M059J (cell line): ENCODE data around the gene PLA2G4E. TPM values are rescaled to one million over a fixed set of nuclear protein-coding genes. Genes with fewer than 3 reads are reported as not detected.

ENCODE experiments used
- DNase-seq: peaks from one replicate; pipeline ENCODE4 v3.0.0-alpha.2; 2012; ENCODE audit warnings: low read depth
- total RNA-seq: library from RNA; depleted of rRNA; stranded (reverse); fragments of >200 nt; shearing (Covaris generic); gene quantifications from 2 replicates; pipeline ENCODE4 v1.2.3, GENCODE V29; 2014

Gene PLA2G4E
- total RNA-seq, 1 experiment from 2014 or later: not detected

DNA sequence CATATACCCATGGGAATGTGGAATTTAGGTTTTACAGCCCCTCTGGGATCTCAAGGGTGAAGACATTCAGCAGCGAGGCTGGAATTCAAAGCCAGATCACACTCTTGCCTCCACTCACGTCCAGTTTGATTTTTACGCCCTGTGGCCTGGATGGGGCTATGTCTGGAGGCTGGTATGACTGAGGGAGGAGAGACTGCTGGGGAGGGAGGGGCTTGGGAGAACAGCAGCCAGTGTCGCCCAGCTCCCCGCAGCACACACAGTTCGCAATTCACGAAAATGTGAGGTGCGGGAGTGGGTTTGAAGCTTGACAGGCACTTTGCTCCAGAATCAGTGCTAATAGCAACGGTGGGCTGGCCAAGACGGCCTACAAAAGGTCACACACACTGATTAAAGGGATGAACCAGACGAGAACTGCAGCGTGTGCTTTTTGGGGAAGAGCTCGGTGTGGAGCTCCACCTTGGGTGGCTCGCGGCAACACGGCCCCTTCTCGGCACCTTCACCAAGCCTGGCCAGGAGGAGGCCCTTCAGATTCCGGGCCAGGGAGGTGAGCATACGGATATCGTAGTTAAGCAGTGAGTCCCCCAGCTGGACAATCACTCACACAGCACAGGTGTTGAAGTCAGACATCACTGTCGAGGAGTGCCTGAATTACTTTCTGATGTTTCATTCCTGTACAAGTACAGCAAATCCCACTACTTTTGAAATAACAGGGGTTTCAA is 64.9 kb downstream of the PLA2G4E start:
- DNase-seq: no peak

DNA sequence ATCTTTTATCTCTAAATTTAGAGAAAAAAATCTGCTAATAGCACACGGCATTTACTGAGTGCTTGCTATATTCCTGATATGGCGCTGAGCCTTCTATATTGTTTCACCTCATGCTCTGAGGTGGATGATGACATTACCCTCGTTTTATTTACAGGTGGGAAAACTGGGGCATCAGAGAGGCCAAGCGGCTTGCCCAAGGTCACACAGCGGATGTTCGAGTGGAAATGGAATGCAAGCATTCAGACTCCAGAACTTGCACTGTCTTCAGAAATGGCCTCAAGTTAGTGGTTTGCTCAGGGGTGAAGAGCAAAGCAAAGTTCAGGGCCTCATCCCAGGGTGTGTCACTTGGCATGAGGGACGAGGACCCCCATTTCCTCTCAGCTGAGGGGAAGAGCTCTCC is 65.7 kb downstream of the PLA2G4E start:
- DNase-seq: no peak

DNA sequence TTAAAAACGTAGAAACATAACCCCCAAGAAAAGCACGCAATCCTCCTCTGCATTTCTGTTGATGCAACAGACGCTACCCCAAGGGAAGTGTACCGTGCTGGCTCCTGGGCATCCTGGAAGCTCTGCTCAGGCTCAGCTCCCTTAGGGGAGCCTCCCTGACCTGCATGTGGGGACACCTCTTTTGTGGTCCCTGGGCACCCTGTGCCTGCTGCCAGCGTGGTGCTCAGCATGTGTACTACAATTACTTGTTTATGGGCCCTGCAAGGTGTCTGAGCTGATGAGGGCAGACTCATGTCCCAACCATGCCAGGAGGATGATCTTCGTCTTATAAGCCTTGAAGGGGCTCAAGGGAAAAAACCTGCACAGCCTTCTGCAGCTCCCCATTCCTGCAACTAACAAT is 66.8 kb downstream of the PLA2G4E start:
- no peak for DNase-seq

DNA sequence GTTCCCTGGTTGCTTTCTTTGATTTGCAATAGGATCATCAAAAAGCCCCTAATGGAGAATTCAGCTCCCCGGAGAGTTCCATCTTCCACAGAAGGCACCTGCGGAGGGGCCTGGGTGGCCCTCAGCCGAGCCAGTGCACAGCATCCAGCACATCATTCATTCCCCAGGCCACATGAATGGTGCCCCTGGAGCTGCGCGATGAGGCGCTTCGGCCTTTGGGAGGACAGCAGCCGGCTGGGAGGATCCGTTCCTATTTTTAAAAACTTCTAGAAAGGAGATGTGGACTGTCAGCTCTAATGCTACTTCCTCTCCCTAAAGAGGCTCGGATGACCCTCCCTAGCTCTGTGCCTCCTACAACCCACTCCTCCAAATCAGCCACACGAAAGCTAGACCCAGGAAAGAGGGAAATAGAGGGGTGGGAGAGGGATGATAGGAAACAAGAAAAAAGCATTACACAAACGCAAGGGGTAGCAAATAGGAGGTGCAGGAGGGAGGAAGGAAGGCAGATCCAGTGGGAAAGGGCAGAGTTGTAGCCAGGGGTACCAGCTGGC is 68.8 kb downstream of the PLA2G4E start:
- DNase-seq: no peak

DNA sequence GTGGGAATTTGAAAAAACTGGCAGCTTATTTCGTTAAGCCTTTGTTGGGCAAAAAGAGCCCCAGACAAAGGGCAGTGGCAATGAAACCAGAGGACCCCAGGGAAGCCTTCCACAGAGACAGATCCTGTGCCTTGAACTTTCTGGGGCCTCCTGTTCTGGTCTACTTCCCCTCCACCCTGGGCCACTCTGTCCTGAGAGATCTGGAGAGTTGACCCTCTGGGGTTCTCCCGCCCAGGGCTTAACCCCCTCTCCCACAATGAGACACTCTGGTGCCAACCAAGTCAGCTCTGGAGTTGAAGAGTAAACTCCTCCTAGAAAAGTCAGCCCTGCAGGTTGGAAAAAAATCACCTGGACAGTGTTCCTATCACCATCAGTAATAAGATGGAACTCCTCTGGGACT is 69.3 kb downstream of the PLA2G4E start:
- DNase-seq: no peak

DNA sequence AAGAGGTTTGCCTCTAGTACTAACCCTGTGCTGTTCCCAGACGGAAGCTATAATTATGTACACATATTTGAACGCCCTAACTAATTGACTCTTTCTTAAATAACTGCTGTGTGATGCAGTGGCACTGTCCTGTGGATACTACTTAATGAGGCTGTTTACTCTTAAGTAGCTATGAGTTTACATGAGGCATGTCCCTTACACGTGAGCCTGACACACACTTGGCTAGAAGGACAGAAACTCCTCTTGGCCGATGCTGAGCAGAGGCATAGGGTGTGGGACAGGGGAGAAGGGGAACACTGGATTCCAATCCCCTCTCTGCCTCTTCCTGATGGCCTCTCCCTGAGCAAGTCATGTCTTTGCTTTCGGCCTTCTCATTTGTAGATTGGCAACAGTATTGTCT is 70.4 kb downstream of the PLA2G4E start:
- DNase-seq: no peak

DNA sequence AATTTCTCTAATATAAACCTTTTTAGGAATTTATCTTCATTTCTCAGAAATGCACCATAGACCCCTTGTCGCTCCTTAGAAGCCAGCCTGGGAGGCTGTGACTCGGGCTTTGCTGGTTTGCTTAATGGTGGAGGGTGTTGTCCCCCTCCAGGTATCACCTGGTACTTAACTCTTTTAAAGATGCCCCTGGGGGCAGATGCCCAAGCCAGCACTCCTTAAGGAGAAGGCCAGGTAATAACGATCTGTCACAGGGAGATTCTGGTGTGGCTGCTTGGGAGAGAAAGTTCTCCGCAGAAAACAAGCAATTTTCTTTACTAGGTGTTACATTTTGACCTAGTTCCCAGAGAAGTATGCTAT is 70.7 kb downstream of the PLA2G4E start:
- DNase-seq: no peak

DNA sequence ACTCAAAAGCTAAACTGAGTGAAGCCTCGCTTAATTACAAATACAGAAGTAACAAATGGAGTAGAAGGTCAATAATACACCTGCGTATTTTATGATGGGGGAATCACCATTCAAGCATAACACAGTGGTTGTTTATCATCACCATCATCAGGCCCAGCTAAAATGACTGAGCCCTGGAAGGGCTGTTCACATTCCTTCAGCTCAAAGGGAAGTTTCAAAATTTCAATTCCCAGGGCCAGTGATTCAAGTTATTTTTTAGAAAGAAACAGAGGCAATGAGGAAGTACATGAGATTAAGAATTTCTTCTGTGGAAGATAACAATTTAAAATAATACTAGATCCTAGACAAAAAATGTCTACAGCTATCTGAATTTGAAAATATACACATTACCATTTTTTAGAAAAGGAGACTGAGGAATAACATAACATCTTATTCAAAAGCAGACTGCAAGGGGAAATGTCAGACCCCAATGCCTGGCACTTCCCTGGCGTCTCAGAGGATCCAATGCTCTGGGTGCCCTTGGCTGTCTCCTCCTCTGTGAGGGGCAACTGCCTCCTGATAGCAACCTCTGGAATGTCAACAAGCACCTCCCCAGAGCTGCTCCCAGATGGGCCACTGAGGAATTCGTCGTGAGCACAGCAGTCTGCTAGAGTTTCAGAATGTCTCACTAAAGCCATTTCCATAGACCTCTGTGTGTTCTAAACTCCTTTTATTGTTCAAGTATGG is 71.3 kb downstream of the PLA2G4E start:
- DNase-seq: no peak

DNA sequence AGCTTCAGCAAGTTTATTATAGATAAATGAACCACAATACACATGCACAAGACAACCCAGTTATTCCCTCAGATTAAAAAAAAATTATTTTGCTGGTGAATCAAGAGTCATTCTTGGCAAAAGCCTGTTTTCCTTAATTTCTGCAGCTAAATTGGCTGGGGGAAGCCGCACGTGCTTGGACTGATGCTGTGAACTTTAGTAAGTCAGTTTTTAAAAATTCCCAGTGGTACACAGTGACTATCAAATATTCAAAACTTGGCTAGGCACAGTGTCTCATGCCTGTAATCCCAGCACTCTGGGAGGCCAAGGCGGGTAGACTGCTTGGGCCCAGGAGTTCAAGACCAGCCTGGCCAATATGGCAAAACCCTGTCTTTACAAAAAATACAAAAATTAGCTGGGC is 72.4 kb downstream of the PLA2G4E start:
- DNase-seq: no peak

DNA sequence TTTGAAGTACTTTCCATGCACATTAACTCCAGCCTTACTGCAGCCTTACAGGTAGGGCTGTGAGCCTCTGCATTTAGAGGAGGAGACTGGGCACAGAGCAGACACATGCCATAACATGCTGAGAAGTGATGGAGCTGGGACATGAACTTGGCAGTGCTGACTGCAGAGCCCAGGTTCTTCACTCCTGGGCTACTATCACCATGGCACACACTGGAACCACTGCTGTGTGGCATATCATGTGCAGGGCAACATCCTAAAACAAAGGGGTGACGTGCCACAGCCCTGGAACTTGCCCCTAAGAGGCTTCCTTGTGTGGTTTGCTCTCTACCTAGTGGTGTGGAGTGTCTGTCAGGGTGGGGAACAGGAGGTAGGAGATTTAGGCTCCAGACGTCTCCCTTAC is 73.9 kb downstream of the PLA2G4E start:
- DNase-seq: no peak

DNA sequence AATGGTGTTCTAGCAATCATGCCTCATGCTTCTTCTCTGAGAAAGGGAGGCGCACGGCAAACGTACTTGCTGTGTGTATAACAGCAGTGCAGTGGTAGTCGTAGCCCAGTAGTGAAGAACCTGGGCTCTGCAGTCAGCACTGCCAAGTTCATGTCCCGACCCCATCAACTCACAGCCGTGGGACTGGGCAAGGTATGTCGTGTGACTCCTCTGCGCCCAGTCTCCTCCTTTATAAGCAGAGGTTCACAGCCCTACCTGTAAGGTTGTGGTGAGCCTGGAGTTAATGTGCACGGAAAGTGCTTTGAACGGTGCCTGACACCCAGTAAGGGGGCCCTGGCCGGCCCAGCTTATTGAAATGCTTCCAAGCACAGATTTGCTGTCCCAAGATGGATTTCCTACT is 75.1 kb downstream of the PLA2G4E start:
- DNase-seq: no peak

DNA sequence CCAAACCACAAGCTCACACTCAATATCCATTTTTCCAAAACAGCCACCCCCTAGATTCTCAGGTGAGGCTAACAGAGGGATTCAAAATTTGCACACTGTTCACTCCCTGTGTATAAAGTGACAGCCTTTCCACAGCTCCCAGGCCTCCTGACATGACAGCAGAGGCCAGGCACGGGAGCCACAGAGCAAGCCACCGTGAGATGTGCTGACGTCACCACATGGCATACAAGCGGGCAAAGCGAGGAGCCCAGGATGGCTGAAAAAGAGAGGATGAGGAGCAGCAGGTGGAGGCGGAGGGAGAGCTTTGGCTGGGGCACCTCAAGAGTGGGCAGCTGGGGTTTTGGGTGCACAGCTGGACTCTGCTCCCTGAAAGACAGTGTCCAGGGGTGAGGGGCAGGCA is 75.6 kb downstream of the PLA2G4E start:
- peak; percentile 8 for DNase-seq

DNA sequence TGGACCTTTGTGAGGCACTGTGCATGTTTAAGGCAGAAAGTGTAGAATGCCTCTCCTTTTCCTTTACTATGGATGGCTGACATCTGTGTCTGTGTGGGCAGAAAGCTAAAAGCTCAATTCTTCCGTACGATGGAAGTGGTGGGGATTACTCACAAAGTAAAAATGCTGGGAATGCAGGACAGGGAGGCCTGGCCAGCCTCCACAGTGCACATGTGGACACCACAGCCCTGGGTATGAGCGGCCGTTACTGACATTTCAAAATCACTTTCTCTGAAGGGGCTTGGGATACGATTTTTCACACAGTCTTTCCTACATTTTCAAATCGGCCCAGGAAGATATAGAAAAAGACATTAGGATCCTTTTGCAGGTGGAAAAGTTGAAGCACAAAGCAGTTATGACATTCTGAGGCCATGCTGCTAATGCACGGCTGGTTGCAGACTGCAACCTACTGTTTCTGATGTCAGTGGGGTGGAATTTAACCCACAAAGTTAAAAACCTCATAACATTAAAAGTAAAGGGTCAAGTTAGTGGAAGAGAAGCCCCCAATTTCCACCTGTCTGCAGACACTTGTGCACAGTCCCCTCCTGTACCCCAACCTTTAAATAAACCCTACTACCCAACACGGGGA is 76.4 kb downstream of the PLA2G4E start:
- peak; percentile 93 for DNase-seq

DNA sequence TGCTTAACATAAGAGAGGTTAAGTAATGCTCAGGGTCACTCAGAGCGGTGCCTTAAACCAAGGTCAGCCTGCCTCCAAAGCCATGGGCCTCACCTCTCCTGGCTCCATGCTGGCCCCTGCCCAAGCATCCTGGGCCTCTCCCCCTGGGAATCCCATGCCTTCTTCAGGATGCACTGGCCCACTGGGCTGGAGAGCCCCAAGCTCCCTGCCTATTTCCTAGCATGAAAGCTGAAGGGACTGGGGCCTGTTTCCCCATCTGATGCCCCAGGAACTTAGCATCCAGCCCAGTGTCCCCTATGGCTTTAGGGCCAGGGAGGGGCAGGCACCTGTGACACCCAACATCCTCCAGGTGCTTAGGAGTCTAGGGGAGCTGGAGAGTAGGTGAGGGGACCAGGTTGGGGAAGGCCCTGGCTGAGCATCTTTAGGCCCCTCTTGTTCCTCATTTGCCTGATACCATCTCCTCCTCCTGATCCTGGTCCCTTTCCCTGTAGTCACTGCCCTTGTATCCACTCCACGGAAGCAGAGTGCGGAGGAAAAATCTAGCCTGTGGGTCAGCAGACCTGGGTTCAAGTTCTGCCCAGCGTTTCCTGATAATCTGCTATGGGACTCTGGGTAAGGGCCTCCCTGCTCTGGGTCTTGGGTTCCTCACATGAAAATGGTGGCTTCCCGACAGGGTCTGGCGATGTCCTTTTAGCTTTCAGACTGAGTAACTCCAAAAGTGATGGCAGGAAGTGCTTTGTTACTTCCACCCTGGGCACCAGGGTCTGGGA is 77.1 kb downstream of the PLA2G4E start:
- no peak for DNase-seq

DNA sequence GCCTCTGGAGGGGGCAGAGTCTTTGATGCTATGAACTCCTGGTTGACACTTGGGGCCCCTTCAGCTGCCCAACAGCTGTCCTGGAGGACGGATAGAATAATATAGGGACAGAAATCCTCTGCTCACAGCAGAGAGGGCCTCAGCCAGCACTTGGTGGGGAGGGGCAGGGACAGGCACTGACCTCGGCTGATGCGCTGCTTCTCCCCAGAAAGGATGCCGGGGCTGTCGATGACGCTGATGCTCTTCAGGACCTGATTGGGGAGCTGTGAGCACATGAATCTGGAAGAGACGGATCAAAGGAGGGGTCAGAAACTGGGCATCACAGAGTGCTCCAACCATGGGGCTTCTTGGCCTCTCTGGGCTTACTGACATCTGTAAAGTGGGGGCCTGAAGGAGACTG is 78.0 kb downstream of the PLA2G4E start:
- no peak for DNase-seq

DNA sequence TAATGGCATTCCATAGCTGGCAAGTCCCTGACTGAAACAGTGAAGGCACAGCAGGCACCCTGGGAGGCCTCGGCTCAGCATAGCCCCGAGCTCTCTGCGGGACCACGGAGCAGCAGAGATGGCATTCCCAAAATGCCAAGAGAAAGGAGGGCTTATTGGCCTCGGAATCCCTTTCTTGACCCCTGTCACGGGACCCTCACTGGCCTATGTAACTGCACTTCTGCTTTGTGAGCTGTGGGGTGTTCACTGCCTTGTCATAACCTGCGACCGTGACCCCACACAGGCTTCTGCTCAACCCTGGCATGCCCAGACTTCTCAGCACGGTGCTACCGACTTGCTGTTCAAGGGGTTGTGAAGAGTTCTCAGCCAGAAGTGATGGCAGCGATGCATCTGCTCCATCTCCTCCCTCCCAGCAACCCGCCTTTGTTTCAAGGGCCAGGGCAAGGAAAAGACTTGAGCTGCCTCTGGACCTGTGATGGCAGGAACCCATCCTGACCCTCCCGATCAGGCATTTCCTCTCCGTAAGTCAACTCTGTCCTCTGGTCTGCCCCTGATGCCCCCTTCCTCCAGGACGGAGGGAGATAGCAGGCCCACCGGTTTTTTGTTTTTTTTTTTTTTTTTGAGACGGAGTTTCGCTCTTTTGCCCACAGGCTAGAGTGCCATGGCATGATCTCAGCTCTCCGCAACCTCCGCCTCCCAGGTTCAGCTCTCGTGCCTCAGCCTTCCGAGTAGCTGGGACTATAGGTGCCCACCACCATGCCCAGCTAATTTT is 79.0 kb downstream of the PLA2G4E start:
- peak; percentile 42 for DNase-seq

DNA sequence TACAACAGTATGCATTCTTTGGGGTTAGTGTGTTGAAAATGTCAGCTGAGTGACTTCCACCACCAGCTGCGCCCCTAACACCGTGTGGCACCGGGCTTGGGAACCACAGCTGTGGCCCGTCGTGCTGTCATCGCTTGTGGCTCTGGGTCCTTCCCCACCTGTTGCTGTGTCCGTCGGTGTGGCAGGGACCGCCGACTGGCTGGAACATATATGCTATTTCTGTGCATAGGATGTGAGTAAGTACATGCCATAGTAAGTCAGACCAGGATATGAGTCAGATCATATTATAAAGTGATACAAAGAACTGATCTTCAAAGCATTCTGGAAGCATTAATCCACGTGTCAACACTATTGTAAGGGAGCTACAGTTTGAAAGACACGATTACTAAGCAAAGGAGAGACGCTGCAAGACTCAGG is 80.4 kb downstream of the PLA2G4E start:
- peak; percentile 56 for DNase-seq

DNA sequence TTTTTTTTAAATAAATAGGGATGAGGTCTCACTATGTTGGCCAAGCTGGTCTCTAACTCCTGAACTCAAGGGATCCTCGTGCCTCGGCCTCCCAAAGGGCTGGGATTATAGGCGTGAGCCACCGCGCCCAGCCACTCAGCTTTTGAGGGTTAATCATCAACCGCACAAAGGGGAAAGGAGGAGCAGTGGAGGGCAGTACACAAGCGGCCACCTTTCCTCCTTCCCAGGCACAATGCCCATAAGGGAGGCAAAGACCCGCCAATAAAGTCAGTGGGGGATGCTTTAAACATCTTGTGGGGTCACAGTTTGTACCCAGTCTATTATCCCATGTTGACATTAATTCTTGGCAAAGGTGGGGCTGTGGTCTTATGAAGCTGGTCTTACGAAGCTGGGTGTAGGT is 80.9 kb downstream of the PLA2G4E start:
- no peak for DNase-seq

DNA sequence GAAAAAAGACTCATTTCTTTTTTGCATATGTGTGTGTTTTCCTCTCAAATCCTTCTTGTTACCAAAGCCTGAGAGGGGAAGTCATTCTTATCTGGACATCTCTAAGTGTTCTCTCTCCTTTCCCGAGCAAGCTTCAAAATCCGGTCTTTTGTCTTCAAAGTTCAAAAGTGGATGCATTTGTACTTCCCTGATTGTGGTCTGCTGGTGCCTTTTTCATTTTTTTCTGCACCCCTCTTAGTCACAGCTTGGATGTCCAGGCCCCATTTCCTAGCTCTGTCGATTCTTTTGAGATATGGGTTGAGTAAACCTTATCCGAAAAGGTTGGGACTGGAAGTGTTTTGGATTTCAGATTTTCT is 83.3 kb downstream of the PLA2G4E start:
- DNase-seq: no peak

DNA sequence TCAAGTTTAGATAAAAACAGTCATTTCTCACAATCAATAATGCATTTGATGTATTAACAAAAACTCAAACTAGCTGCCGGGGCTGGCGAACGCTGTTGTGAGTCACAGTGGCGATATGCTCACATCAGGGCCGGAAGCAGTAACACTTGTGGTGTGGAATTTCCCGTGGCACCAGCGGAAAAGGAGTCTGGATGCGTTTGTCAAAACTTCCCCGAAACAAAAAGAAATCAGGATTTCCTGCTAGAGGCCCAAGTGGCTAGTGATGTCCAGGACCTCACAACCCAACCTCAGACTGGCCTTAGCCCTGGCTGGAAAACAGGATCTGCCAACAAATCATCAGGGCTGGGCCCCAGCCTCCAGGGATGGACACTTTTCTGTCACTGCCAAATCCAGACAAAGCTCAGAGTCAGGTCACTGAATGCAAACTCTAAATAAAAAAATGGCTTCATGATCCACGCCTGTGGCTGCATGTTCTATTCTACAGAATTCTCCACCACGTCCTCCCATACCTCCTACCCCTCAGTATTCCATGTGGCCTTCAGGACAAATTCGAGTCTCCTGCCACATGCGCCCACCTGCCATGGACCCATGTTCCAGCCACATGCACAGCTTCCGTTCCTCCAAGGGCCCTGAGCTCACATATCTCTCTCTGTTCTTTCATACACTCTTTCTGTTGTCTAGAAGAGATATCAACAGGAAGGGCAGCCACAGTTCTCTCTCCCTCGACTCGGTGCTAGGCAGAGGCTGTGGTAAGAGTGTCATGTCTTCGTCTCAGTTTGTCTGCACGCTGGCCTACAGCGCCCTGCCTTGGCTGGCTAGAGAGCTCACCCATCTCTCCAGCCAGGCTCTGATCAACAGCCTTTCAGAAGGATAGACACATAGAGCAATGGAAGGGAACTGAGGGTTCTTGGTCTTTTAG is 83.9 kb downstream of the PLA2G4E start:
- no peak for DNase-seq
